C4-2B (cell line): ENCODE results near the gene RGS7BP.

Experiments used
- ZFX ChIP-seq: fragments of 450-650 bp; IDR thresholded peaks from 2 replicates; pipeline ENCODE4 v1.6.1; 2017
- TF ChIP-seq, protein P1 (sequence below): fragments of 450-650 bp; conservative IDR thresholded peaks from 2 replicates; pipeline ENCODE4 v1.5.1; 2017; ENCODE audit warnings: mild to moderate bottlenecking

DNA sequence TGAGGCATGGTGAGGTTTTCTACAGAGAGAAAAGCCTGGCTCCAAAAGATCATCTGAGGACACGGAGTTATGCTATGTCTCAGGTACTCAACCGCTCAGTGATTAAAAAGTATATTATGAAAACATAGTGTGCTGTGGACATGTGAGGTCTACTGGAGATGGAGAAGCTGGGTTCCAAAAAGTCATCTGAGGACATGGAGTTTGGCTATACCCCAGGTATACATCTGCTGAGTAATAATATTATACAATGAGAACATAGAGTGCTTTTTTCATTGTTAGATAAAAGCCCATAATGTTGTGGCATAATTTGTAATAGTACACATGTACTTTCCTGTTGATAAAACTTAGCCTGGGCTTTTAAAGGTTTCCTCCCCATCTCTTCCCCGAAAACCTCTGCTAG lies 113.8 kb downstream of the RGS7BP start:
- TF ChIP-seq, protein P1, sequence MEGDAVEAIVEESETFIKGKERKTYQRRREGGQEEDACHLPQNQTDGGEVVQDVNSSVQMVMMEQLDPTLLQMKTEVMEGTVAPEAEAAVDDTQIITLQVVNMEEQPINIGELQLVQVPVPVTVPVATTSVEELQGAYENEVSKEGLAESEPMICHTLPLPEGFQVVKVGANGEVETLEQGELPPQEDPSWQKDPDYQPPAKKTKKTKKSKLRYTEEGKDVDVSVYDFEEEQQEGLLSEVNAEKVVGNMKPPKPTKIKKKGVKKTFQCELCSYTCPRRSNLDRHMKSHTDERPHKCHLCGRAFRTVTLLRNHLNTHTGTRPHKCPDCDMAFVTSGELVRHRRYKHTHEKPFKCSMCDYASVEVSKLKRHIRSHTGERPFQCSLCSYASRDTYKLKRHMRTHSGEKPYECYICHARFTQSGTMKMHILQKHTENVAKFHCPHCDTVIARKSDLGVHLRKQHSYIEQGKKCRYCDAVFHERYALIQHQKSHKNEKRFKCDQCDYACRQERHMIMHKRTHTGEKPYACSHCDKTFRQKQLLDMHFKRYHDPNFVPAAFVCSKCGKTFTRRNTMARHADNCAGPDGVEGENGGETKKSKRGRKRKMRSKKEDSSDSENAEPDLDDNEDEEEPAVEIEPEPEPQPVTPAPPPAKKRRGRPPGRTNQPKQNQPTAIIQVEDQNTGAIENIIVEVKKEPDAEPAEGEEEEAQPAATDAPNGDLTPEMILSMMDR, result no peak
- no peak for TF ChIP-seq ZFX
